Ishikawa (cell line): ENCODE measurements around the gene TECPR2.

Source experiments
- CEBPB ChIP-seq: IDR thresholded peaks from 2 replicates; pipeline ENCODE4 v1.6.1; 2012
- CREB1 ChIP-seq: IDR thresholded peaks from 2 replicates; pipeline ENCODE4 v1.6.1; 2012; ENCODE audit warnings: low read depth
- EP300 ChIP-seq: IDR thresholded peaks from 2 replicates; pipeline ENCODE4 v1.6.1; 2012; ENCODE audit warnings: borderline replicate concordance
- RAD21 ChIP-seq: IDR thresholded peaks from 2 replicates; pipeline ENCODE4 v1.6.1; 2012; ENCODE audit warnings: low read depth
- TAF1 ChIP-seq: IDR thresholded peaks from 2 replicates; pipeline ENCODE4 v1.6.1; 2012; ENCODE audit warnings: low read depth, mild to moderate bottlenecking
- TCF12 ChIP-seq: IDR thresholded peaks from 2 replicates; pipeline ENCODE4 v1.6.1; 2012; ENCODE audit warnings: low read depth
- TEAD4 ChIP-seq: IDR thresholded peaks from 2 replicates; pipeline ENCODE4 v1.6.1; 2012
- YY1 ChIP-seq: IDR thresholded peaks from 2 replicates; pipeline ENCODE4 v1.6.1; 2012; ENCODE audit warnings: low read depth
- ZBTB7A ChIP-seq: IDR thresholded peaks from 2 replicates; pipeline ENCODE4 v1.6.1; 2012; ENCODE audit warnings: low read depth
- TF ChIP-seq, protein P1 (sequence below): IDR thresholded peaks from 2 replicates; pipeline ENCODE4 v1.6.1; 2012; ENCODE audit warnings: low read depth, mild to moderate bottlenecking
- TF ChIP-seq, protein P2 (sequence below): IDR thresholded peaks from 2 replicates; pipeline ENCODE4 v1.6.1; 2012
- TF ChIP-seq, protein P3 (sequence below): IDR thresholded peaks from 2 replicates; pipeline ENCODE4 v1.6.1; 2012

DNA sequence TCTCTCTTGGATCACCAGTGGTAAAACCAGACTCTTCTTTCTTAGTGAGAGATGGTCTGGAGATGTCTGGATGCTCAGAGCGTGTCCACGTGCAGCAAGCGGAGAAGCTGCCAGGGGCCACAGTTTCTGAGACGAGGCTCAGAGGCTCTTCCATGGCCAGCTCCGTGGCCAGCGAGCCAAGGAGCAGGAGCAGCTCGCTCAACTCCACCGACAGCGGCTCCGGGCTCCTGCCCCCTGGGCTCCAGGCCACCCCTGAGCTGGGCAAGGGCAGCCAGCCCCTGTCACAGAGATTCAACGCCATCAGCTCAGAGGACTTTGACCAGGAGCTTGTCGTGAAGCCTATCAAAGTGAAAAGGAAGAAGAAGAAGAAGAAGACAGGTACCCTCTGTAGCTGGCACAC is 69.0 kb downstream of the TECPR2 start:
- no peak for TF ChIP-seq EP300
- TF ChIP-seq, protein P1, sequence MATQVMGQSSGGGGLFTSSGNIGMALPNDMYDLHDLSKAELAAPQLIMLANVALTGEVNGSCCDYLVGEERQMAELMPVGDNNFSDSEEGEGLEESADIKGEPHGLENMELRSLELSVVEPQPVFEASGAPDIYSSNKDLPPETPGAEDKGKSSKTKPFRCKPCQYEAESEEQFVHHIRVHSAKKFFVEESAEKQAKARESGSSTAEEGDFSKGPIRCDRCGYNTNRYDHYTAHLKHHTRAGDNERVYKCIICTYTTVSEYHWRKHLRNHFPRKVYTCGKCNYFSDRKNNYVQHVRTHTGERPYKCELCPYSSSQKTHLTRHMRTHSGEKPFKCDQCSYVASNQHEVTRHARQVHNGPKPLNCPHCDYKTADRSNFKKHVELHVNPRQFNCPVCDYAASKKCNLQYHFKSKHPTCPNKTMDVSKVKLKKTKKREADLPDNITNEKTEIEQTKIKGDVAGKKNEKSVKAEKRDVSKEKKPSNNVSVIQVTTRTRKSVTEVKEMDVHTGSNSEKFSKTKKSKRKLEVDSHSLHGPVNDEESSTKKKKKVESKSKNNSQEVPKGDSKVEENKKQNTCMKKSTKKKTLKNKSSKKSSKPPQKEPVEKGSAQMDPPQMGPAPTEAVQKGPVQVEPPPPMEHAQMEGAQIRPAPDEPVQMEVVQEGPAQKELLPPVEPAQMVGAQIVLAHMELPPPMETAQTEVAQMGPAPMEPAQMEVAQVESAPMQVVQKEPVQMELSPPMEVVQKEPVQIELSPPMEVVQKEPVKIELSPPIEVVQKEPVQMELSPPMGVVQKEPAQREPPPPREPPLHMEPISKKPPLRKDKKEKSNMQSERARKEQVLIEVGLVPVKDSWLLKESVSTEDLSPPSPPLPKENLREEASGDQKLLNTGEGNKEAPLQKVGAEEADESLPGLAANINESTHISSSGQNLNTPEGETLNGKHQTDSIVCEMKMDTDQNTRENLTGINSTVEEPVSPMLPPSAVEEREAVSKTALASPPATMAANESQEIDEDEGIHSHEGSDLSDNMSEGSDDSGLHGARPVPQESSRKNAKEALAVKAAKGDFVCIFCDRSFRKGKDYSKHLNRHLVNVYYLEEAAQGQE: no peak
- no peak for TF ChIP-seq TEAD4
- no peak for TF ChIP-seq CREB1
- TF ChIP-seq YY1: no peak
- TF ChIP-seq, protein P2, sequence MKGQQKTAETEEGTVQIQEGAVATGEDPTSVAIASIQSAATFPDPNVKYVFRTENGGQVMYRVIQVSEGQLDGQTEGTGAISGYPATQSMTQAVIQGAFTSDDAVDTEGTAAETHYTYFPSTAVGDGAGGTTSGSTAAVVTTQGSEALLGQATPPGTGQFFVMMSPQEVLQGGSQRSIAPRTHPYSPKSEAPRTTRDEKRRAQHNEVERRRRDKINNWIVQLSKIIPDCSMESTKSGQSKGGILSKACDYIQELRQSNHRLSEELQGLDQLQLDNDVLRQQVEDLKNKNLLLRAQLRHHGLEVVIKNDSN: no peak
- no peak for TF ChIP-seq ZBTB7A
- TF ChIP-seq TAF1: no peak
- TF ChIP-seq CEBPB: no peak
- TF ChIP-seq, protein P3, sequence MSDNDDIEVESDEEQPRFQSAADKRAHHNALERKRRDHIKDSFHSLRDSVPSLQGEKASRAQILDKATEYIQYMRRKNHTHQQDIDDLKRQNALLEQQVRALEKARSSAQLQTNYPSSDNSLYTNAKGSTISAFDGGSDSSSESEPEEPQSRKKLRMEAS: no peak
- no peak for TF ChIP-seq RAD21
- no peak for TF ChIP-seq TCF12
